NCI-H446 (cell line): Measurements from ENCODE around the gene SNX8.
"Not testable (repeated sequence)": the region's sequence is repeated elsewhere in the genome, so short reads cannot be mapped to it uniquely, and the experiment has no call there.

ENCODE experiments used
- DNase-seq, 2 experiments: peaks; one replicate each; lab custom pipeline; 2025; lab: John Stamatoyannopoulos, UW

The SNX8 gene

DNA sequence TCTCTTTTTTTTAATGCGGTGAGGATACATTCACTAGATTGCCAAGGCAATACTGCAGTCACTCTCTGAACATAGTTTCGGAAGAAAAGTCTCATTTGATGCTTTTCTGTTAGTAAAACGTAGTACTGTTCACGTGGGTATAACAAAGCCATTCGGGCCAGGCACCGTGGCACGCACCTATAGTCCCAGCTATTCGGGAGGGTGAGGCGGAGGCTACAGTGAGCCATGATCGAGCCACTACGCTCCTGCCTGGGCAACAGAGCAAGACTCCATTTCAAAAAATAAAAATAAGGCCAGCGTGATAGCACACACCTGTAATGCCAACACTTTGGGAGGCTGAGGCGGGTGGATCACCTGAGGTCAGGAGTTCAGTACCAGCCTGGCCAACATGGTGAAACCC, 24.6 kb downstream of the SNX8 start:
- DNase-seq: no peak

DNA sequence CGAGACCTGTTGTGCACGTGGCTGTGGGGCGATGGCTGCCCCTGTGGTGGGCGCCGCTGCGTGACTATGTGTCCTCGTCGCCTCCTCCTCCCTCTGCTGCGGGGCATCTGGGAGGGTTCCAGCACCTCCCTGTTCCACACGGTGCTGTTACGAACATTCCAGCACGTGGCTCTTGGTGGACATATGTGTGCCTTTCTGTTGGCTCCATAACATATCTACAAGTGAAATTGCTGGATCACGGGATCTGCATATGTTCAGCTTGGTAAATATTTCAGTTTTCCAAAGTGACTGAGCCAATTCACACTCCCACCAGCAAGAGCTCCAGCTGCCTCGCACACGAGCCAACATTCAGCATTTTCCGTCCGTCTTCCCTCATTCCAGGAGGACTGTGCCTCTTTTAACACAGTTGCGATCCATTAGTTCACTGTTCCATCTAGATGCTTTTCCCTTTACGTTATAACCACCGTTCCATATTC, 25.1 kb downstream of the SNX8 start:
- DNase-seq: peak in 1 of 2 experiments; percentile 32

DNA sequence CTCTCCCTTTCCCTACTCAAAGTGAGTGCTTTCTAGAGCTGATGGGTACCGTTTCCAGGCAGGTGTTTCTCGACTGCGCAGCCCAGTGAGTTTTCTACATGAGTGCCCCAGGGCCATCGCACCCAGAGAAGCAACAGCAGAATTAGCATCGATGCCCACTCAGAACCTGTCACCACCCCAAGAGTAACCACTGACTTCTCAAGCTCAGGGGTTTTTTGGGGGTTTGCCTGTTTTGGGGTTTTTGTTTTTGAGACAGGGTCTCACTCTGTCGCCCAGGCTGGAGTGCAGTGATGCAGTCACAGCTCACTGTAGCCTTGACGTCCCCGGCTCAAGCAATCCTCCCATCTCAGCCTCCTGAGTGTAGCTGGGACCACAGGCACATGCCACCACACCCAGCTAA, 25.7 kb downstream of the SNX8 start:
- DNase-seq: no peak

DNA sequence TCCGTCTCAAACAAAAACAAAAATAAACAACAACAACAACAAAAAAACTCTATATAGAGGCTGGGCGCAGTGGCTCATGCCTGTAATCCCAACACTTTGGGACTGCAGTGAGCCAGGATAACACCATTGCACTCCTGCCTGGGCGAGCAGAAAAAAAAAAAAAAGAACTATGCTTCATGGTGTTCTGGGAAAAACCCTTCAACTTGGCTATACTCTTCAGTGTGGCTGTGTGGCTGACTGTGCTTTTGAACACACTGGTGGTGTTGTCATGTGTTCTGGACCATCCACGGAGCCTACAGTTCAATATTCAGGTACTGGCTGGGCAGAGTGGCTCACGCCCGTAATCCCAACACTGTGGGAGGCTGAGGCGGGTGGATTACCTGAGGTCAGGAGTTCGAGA, 26.5 kb downstream of the SNX8 start:
- no peak for DNase-seq

DNA sequence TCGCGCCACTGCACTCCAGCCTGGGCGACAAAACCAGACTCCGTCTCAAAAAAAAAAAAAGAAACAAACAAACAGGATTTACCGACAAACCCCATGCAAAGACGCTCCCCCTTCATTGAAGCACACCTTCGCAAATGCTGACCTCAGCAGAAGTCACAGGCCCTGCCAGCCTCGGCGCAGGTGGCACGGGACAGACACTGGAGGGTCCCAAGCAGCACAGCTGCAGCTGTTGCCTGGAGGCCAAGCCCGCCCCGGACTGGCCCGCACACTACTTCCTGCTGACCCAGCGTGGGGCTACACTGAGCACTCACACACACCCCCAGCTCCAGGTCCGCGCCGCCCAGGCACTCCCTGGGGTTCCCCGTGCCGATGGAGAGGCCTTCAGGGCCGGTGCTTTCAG, 31.2 kb downstream of the SNX8 start:
- DNase-seq: no peak

DNA sequence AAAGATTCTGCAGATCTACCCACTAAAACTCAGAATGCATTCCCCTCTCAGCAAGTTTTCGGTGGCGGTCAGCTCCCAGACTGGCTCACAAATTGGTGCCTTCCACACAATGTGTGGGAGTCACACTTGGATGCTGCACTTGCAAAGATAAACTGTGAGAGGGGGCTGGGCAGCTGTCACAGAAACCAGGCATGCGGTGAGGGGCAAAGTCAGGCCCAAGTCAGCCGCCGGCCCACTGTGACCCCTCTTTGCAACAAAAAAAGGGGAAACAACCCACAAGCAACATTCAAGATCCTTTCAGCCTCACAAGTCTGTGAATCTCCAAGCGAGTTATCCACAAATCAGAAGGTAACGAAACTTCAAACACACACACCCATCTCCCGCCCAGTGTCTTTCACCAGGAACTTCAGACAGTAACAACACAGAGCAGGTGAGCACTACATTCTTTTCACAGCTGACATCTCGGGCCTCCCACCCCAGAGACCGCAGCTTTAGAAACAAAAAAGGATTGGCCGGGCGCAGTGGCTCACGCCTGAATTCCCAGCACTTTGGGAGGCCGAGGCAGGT, 32.0 kb downstream of the SNX8 start:
- DNase-seq: no peak

DNA sequence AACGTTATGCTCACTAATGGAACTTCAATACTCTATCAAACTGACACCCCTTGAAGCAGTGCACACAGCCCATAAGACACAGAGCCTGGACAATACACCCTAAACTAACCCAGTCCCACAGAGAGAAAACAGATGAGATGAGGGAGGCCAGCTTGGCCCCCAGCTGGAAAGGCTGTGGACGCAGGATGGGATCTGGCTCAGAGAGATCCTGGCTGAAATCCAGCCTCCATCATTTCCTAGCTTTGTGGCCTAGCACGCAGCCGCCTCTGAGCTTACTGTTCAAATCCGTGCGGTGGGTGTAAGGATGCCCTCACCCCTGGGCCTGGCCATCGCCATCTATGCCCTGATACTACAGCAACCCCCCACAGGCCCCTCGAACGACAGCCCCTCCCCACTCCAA, 32.7 kb downstream of the SNX8 start:
- DNase-seq: peak; percentile 18 to 80

DNA sequence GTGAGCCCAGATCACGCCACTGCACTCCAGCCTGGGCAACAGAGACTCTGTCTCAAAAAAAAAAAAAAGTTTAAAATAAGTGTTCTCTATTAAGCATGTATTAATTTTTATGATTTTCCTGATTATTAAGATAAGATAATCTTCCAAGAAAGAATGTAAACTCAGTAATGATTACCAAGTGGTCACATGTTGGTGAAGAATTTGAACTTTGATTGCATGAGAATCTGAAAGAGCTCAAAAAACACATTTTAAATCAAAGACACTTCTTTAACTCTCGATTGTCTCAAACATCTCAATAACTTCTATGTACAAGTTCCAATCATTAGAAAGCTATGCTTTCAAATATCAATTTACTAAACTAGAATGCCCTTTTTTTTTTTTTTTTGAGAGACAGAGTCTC, 33.8 kb downstream of the SNX8 start:
- no peak for DNase-seq

DNA sequence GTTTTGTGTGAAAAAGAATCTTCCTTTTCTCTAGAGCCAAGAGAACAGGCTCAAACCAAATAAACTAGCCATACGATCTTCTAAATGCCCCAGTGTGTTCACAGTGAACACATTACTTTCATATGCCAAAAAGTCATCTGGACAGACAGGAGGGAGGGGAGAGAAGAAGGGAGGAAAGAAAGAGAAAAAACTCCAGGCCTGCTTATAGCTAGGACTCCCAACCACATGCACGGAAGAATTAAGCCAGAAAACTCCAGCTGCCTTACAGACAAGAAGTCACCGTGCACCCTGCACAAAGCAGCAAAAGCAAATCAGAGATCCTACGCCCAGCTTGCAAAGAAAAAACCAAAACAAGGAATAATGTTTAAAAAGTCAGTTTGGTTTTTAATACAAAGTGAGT, 34.3 kb downstream of the SNX8 start:
- peak in 1 of 2 experiments; percentile 62 for DNase-seq

DNA sequence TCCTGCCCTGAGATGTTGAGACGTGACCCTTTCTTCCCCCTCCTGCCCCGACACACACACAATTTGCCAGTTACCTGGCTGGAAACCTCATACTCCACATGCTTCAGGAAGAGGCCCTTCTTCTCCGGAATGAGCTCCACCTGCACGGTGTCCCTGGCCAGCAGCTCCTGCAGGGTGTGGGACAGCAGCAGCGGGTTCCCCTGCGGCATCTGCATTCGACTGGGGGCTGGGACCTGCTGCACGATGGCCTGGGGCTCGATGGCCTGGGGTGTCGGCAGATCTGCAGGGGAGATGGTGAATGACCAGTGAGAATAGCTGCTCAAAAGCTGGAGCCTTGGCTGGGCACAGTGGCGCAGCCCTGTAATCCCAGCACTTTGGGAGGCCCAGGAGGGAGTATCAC, 36.2 kb downstream of the SNX8 start:
- DNase-seq: no peak

DNA sequence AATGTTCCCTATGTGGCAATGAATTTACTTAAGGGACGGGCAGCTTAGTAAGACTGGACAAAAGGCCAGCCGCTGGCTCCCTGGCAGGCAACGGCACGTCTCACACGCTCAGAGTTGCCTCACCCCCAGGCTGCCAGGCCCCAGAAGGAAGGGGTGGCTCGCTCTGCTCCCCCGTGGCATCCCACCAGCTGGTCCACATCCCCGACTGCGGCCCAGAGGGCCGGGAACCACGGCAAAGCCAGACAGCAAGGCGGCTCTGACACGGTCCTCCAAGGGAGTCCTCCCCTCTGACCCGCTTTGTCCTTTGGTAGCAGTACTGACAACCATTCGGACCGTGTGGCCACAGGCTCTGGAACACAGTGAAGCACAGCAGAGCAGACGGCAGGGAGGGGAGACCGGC, 38.1 kb downstream of the SNX8 start:
- DNase-seq: no peak

DNA sequence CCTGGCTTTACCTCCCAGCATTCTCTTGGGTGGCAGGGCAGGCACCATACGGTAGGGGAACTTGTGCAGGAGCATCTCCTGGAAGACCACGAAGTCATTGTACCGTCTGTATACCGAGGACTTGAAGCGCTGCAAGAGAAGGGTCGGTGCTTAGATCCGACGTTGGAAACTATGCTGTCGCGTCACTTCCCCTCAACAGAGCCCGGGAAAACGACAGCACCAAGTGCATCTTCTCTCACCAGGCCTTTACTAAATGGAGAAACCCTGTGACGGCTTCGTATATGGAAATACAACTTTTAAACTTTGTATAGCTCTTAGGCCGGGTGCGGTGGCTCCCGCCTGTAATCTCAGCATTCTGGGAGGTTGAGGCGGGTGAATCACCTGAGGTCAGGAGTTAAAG, 39.1 kb downstream of the SNX8 start:
- no peak for DNase-seq

DNA sequence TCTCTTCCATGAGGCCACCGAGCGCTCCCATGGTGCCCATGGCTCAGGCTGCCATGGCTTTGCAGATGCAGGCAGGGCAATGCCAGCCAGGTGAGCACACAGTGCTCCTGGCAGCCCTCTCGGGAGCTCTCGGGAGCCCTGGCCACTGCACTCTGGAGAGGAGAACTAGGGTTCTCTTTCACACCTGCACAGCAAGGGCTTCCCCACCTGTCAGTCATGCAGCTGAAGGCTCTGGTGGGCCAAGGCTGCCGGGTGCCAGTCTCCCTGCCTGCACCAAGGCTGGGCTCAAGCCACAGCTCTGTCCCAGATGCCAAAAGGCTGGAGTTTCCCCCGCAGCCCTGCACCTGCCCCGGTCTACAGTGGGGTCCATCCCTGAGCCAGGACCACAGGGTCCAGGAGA, 39.6 kb downstream of the SNX8 start:
- DNase-seq: no peak

DNA sequence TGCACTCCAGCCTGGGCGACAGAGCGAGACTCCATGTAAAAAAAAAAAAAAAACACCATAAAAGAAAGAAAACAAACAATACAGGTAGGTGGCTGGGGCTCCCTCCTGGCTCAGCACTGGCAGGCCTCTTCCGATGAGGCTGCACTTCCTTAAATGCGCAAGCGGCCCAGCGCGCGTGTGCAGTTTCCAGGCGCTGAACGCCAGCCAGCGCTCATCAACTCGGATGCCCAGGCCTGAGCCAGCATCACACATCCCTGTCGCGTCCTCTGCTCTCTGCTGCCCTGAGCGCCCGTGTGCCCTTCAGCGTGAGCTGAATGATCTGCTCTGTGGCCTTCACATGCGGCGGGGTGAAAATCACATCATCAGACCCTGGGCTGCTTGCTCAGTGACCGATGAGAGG, 40.4 kb downstream of the SNX8 start:
- no peak for DNase-seq

DNA sequence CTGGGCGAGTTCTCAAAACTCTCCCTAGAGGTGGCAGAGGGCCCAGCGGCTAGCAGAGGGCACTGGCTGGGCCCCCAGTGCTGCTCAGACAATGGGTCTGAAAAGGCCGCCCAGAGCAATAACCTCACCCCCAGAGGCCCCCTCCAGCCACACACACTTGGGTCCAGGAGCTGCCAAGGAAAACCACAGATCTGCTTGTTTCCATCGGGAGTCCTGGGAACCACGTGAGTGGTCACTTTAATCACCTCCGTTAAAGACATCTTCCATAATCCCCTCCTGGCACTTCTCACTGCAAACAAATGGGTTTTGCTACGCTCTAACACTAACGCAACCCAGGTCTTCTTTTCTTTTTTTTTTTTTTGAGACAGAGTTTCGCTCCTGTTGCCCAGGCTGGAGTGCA, 42.2 kb downstream of the SNX8 start:
- no peak for DNase-seq

DNA sequence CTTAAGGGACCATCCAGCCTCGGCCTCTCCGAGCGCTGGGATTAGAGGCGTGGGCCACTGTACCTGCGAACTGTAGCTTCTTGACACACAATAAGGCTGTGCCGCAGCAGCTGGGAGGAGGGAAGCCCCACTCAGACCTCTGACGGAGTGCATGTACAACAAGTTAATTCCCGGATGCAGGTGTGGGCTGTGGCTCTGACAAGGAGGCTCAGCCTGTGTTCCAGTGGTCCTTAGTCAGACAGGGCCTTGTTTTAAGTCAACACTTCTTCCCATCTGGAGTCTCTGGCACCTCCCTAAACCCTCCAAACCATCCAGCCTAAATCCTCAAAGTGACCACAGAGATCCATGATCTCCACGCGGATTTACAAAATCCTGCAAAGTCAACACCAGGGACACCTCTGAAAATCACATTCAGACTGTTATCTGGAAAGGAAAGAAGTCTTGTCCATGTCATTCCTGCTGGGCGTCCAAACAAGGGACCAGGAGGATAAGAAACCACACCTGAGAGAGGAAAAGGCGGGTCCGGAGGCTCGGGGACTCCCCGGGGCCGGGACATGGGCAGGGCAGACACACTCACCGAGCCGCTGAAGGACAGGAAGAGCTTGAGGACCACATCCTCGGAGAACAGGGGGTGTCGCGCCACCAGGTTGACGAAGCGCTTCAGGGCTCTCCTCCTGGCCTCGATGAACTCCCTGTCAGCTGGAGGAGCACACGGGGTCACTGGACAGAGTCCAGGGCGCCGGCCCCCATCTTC, 42.8 kb downstream of the SNX8 start:
- DNase-seq: no peak

DNA sequence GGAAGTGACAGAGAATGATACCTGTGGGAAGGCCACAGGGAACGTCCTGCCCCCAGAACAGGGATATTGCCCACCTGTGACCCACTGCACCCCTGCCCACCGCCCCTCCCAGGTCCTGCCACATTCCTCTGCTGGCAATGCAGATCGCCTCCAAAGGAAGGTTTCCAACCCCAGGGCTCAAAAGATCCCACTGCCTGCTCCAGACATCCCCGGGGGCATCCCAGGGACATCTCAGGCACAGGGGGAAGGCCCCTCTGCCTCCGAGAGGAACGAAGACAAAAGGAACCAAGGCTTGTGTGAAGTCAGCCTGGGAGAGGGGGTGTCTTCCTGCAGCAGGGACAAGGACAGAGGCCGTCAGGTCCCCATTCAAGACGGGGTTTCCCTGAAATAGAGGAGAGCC, 43.7 kb downstream of the SNX8 start:
- no peak for DNase-seq

DNA sequence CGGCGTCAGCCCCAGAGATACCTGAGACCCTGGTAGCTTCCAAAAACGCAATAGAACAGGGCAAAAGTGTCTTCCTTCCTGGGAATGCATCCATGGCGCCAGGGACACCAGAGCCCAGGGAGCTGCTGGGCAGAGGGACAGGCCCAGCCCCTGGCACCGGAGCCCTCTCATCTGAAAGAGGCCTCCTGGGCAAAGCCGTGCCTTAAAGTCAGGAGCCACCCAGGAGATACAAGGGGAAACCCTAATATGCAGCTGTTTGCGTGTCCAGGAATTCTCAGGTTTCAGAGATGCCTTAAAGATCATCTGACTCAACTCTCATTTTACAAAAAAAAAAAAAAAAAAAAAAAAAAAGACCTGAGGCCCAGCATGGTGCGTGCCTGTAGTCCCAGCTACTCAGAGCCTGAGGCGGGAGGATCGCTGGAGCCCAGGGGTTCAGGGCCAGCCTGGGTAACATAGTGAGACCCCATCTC, 44.2 kb downstream of the SNX8 start:
- no peak for DNase-seq

DNA sequence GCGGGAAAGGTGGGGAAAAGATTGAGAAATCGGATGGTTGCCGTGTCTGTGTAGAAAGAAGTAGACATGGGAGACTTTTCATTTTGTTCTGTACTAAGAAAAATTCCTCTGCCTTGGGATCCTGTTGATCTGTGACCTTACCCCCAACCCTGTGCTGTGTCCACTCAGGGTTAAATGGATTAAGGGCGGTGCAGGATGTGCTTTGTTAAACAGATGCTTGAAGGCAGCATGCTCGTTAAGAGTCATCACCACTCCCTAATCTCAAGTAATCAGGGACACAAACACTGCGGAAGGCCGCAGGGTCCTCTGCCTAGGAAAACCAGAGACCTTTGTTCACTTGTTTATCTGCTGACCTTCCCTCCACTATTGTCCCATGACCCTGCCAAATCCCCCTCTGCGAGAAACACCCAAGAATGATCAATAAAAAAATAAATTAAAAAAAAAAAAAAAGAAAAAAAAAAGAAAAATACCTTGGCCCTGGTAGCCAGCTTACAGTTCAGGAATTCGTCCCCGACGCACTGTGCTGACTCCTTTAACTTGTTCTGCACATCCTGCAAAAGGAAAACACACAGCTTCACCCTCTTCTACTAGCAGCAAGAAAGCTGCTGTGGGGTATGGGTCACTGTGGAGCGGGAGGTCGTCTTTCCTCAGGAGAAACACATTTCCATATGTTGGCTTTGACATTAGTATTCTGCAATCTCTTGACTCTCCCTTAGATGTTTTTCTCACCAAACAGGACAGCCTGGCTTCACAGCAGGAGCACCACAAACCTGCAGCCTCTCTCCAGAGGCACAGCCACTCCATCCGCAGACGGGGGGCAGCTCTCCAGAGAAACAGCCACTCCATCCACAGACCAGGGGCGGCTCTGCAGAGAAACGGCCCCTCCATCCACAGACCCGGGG, 44.9 kb downstream of the SNX8 start:
- DNase-seq: not testable (repeated sequence)

DNA sequence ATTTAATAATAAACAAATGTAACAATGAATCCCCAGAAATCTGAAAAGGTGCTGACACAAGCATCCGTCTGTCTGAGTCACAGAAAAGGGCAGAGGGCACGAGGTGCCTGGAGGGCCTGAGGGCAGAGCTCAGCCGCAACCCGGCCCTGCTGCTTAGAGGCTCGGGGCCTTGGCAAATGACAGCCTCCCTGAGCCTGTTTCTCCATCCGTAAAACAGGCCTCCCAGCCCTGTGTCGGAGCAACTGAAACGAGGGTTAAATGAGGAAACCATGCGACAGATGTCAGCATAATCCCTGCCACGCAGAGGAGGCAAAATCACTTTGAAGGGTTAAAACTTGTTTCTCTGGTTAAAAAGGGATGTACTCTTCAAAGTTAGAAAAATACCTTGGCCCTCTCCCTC, 47.3 kb downstream of the SNX8 start:
- peak in 1 of 2 experiments; percentile 13 for DNase-seq

DNA sequence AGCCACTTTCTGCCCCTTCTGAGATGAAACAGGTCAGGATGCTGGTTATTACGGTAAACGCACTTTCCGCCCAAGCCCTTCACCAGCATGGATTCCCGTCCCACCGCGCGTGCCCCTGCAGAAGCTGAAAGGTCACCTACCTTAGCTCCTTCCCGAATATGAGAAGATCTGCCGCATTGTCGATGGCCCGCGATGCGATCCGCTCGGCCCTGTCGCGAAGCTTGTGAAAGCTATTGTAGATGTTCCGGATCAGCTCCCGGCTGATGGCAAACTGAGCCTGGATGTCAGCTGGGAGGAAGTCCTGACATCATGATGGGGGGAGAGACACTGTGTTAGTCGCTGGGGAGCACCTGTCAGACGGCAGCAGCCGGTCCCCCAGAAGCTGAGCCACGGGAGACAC, 50.1 kb downstream of the SNX8 start:
- no peak for DNase-seq

DNA sequence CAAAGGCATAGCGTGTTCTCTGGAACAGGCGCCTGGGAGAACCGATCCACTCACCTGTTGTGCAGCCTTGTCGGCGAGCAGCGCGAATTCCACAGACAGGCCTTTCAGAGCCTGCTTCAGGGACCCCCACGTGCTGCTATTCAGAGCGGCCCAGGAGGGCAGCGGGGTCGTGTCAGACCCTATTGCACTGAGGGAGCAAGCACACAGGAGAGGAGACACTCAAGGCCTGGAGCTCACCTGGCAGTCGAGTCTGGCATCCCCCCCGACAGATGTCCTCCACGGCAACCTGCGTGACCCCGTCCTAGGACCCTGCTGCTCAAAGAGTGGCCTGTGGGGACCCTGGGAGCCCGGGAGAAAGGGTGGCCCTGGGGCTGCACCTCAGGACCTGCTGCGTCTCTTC, 51.1 kb downstream of the SNX8 start:
- DNase-seq: no peak

DNA sequence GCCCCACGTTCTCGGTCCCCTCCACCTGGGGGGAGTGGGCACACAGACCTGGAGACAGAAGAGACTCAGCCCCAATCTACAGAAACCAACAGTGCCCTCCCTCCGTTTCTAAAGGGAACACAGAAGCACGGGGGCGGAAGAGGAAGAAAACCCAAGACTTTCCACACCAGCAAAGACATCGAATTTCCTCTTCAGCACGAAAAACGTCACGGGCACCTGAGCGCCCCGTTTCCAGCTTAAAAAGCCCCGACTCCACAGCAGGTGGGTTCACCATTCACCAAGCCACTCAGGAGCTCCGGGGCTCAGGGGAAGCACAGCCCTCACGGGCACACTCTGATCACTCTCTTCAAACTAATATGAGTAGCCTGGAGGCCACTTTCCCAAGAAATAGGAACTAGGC, 52.6 kb downstream of the SNX8 start:
- DNase-seq: no peak
